Measurements from ENCODE around the gene BST2.
A peak's percentile ranks its signal among the peaks of the same experiment; 100 is the strongest.
"Not testable (repeated sequence)": the region's sequence is repeated elsewhere in the genome, so short reads cannot be mapped to it uniquely, and the experiment has no call there.

Gene BST2

DNA sequence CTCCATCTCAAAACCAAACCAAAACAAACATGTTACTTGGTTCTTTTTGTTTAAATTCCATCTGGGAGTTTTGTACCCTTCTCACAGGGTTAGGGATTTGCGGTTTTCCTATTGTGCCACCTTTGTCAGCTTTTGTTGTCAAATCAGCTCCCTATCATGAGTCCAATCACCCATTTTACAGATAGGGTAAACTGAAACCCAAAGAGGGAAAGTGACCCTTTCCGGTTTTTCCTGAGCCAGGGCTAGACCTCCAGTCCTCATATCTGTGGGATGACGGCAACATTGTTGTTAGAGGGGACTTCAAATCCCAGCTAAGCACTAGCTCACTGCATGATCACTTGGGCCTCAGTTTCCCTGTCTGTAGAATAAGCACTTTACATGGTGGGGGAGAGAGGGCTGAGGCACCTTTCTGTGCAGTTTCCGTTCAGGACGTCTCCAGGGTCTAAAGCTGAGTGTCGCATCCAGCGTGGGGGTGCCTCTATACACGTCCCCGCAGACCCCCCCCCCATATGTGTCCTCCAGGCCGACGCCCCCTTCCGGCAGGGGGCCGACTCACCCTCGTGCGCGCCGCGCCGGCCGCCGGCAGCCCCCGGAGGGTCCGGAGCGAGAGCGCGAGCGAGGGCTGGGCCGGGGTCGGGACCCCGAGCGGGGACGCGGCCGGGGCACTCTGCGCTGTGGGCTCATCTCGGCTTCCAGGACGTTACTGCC, 15.3 kb downstream of the BST2 start:
- no peak for DNase-seq

DNA sequence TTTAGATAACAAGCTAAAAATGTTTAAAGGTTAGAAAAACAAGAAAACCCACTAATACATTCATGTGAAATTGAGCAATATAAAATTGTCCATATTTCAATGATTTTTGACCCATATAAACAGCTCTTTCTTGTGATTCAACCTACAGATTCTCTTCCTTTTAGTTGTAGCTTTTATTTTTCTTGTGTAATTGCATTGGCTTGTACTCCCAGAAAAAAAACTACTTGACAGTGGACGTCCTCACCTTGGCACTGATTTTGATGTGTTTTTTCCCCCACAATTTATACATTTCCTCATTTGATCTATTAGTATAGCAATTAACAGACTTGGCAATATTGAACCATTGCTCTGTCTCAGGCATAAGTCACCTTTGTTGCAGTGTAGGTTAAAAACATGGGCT, 16.1 kb downstream of the BST2 start:
- no peak for DNase-seq

DNA sequence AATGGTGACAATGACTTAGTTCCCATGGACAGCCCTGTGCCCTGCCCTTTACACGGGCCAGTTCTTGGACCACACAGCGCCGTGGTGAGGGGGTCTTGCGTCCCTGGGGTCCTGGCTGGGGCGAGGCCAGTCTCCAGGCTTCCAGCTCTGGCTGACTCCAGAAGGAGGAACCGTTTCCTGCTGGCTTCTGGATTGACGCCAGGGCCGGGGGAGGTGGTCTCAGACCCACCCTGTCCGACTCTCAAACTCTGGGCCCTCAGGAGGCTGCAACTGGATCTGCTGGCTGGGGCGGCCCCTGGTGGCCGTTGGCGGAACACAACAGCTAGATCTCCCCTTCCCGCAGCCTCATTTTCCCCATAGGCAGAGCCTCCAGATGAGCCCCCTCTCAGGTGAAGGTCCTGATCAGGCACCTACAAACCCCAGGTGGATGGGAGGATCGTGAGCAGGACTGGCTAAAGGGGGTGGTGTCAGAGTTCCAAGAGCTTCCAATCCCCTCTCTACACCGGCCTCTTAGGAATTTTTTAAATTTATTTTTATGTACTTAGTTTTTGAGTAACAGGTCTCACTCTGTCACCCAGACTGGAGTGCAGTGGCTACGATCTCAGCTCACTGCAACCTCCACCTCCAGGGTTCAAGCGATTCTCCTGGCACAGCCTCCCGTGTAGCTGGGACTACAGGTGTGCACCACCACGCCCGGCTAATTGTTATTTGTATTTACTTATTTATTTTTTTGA, 19.4 kb downstream of the BST2 start:
- peak; percentile 52 to 62 for DNase-seq

DNA sequence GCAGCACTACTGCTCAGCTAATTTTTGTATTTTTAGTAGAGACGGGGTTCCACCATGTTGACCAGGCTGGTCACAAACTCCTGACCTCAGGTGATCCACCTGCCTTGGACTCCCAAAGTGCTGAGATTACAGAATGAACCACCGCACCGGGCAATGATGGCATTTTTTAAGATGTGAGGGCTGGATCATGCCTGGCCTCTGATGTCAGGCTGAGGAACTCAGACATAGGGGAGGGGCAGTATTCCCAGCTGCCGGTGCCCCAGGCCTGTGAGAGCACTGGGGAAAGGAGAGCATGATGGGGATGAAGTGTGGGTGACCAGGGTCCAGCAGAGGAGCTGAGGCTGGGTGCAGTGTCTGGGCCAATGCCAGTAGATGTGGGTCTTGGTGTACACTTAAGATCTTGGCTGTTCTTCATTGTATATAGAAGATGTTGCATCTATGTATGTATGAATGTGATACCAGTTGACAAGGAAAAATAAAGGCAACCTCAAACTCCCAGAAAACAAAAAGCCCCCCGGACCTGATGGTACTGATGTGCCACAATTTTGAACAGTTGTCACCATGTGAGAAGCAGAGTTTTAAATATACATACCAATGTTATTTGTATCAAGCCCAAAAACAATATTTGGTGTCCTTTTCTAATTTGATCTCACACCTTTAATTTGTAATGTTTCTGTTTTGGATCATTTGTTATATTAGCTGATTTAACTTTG, 24.8 kb downstream of the BST2 start:
- DNase-seq, result no peak

DNA sequence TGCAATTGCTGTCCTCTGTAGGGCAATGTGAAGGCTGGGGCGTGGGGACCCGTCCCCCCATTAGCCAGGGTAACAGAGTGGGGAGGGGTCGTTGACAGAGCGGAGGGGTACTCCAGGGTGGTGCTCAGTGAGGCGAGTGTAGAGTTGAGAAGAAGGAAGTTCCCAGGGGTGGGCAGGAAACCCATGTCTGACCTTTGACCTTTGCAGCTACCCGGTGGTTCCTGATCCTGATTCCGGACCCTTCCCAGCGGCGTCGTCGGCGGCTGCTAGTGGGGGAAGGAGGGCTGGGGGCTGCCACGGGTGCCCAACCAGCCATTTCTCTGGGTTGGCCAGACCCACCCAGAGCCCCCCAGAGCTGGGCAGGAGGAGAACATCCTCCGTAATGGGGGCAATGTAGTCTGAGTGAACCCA, 26.2 kb downstream of the BST2 start:
- no peak for DNase-seq

DNA sequence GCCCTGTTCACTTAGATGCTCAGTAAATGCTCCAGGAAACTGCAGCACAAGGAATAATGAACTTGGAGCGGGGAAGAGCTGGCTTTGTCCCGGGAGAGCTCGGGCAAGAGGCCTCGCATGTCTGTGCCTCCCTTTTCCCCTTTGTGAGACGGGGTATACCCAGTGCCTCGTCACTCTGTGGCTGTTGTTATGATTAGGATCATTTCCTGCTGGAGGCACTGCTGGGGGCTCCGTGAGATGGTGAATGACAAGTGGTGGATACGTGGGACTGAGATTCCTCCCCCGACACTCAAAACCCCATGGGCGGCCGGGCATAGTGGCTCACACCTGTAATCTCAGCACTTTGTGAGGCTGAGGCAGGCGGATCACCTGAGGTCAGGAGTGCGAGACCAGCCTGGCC, 27.2 kb downstream of the BST2 start:
- no peak for DNase-seq

DNA sequence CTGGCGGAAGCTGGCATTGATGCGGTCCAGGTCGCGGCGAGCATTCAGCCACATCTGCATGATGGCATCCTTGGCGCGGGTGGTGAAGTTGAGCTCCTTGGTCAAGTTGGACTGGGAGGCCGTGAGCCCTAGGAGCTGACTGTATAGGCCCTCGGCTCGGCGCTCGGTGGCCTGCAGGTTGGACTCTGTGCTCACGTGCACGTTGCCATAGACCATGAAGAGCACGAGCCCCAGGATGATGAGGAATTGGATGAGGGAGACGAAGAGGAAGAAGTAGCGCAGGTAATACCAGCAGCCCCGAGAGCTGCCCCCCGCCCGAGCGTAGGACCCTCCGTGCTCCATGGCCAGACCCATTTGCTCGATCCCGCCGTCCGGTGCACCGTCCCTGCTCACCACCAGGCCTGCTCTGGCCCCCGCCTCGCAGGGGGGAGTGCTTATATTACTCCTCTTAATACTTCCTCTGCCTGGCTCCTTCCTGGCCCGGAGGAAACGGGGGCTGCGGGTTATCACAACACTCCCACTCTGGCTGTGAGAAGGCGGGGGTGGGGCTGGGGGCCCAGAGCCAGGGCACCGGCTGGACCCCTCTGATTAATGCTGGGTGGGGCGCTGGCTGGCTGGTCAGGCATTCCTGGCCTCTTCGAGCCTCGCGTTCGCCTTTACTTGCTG, 28.4 kb downstream of the BST2 start, which contains the start of gene PLVAP:
Gene PLVAP (minus strand): TSS at position 408 of the 666 bp plus-strand sequence. CDS start 54 bp downstream, at position 354.
- no peak for DNase-seq

DNA sequence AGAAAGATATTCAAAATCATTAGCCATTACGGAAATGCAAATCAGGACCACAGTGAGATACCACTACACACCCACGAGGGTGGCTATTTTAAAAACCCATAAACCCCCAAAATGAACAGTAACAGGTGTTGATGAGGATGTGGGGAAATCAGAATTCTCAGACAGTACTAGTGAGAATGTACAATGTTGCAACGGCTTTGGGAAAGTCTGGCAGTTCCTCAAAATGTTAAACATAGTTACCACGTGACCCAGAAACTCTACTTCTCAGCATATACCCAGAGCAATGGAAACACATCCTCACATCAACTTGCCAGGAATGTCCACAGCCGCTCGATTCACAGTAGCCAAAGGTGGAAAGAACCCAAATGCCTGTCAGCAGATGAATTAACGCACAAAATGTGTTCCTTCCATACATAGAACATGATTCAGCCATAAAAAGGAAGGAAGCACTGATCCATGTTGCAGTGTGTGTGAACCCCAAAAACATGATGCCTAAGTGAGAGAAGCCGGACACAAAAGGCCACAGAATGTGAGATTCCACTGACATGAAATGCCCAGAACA, 35.3 kb downstream of the BST2 start:
- DNase-seq, result no peak

DNA sequence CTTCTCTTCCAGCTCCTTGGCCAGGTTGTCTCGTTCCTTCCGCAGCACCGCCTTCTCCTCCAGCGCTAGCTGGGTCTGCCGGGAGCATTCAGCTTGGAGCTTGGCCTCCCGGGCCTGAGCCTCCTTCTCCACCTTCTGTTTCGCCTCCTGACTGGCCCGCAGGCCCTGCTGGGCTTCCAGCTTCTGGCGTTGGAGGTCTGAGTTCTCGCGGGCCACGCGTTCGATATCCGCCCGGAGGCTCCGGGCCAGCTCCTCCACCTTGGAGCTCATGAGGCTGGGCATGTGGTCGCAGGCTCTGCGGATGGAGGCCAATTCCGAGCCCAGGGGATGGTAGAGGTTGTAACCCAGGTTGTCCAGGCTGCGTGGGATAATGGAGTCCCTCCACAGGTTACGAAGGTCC, 40.1 kb downstream of the BST2 start:
- no peak for DNase-seq

DNA sequence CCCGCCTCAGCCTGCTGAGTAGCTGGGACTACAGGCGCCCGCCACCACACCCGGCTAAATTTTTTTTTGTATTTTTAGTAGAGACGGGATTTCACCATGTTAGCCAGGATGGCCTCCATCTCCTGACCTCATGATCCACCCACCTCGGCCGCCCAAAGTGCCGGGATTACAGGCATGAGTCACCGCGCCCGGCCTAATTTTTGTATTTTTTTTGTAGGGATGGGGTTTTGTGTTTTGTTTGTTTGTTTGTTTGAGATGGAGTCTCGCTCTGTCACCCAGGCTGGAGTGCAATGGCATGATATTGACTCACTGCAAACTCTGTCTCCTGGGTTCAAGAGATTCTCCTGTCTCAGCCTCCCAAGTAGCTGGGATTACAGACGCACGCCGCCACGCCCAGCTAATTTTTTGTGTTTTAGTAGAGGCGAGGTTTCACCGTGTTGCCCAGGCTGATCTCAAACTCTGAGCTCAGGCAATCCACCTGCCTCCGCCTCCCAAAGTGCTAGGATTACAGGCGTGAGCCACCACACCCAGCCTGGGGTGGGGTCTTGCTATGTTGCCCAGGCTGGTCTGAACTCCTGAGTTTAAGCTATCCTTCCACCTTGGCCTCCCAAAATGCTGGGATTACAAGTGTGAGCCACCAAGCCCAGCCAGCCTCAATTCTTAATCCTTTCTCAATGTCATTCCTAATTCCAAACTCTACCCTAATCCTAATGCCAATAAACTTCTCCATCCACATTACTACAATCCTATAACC, 41.4 kb downstream of the BST2 start:
- not testable (repeated sequence) for DNase-seq

DNA sequence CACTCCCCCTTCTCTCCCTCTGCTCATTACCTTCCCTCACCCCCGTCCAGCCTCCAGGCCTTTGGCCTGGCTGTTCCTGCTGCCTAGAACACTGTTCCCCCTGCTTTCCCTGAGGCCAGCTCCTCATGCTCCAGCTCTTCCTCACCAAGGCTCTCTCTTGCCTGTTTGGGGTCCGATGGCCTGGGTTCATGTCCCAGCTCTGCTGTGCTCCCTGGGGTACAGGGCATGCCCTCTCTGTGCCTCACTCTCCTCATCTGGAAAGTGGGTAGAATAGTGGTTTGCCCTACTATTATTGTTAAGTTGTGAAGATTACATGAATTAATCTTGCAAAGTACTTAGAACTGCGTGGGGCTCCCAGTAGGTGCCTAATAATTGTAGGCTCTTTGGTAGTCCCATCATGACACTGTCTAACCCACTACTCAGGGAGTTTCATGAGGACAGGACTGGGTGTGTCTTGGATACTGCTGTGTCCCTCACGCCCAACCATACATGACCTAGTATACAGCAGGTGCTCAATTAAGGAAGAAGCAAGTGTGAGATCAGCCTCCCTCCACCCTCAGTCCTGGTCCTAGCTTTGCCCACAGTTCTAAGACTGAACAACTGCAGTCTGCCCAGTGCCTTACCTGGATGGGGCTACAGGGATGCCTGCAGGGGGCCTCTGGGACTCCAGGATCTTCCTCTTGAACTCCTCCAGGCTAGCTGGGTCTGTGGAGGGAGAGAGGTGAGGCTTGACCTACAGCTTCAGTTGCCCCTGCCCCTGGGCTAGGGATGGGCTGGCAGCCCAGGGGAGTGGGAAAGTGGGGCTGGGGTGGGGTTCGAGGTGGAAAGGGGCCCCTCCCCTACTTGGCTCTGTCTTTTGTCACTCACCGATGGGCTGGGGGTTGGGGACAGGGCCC, 45.3 kb downstream of the BST2 start:
- DNase-seq, result no peak

DNA sequence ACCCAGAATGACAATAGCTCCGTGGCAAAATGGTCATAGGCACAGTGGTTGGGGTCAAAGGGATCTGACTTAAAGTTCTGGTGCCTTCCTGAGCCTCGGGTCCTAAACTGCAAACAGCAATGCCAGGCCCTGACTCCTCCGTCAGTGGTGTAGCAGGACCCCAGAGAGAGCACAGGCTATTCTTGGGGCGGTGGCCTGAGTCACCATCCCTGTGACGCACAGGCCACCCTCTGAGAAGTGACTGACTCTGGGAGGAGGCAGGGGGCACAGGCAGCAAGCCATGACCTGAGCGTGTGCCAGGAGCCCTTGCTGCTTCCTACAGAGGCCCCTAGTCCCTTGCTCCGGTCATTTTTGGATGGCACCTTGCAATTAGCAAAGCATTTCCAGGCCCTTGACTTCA, 47.0 kb downstream of the BST2 start:
- DNase-seq, result no peak

DNA sequence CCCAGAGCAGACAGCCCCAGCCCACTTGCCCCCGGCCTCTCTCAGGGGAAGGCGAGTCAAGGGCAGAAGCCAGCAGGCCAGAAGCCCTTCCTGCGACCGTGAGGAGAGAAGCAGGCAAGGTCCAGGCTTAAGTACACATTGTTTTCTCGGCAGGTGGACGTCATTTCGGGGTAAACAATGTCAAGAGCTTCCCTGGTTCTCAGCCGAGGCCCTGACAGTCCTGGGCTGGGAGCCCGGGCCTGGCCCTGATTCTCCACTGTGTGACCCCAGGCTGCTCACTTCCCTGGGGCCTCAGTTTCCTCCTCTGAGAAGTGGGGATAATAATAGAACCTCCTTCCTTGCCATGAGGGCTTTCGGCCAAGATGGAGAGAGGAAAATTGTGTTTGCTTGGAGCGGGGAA, 47.7 kb downstream of the BST2 start:
- no peak for DNase-seq

DNA sequence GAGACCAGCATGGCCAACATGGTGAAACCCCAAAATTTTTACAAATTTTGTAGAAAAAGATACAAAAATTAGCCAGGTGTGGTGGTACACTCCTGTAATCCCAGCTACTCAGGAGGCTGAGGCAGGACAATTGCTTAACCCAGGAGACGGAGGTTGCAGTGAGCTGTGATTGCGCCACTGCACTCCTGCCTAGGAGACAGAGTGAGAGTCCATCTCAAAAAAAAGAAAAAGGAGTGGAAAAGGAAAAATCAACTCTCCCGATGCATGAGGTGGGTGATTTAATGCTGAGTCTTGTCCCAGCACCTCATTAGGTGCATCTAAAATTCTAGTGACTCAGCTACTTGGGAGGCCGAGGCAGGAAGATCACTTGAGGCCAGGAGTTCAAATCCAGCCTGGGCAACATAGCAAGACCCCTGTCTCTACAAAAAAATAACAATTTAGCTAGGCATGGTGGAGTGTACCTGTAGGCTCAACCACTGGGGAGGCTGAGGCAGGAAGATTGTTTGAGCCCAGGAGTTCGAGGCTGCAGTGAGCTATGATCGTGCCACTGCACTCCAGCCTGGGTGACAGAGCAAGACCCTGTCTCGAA, 48.3 kb downstream of the BST2 start:
- no peak for DNase-seq

DNA sequence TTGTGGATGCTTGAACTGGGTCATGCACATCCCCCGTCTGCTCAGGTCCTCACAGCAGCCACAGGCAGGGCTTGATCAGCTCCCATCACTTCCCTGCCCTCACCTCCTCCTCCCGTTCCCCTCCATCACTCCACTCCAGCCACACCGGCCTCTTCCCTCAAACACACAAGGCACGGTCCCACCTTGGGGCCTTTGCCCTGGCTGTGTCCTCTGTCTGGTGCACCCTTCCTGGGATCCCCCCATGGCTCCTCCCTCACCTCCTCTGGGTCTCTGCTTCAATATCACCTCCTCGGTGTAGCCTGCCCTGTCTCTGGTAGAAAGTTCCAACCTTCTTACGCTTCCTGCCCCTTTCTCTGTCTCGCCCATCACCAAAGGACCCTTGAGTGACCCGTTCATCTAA, 52.0 kb downstream of the BST2 start:
- DNase-seq, result no peak

Data from activated CD4-positive, alpha-beta T cell treated with anti-CD3 and anti-CD28 coated beads for 4 hours (primary cell).